Activated naive CD4-positive, alpha-beta T cell treated with anti-CD3 and anti-CD28 coated beads, Interleukin-2, amount 10 ng/mL, durations not matched to agents 7 days and 5 days (primary cell): Measurements from ENCODE around the gene HSFX4.
"Not testable (repeated sequence)": the region's sequence is repeated elsewhere in the genome, so short reads cannot be mapped to it uniquely, and the experiment has no call there.

Experiments used
- CTCF ChIA-PET: fragments of 350-600 bp; sonication (Branson Sonifier 250); formaldehyde crosslinking; loops from one replicate; lab custom pipeline; 2021; ENCODE audit warnings: antibody characterized with exemption; lab: Charles Lee
- DNase-seq: peaks from one replicate; pipeline ENCODE4 v3.0.0-alpha.2; 2020
- H3K27ac Mint-ChIP-seq: one replicate; pipeline ENCODE4 v1.8.0; 2021; ENCODE audit warnings: mild to moderate bottlenecking, moderate library complexity, mixed read lengths
- H3K27me3 Mint-ChIP-seq: one replicate; pipeline ENCODE4 v1.8.0; 2021; ENCODE audit warnings: mild to moderate bottlenecking, mixed read lengths
- H3K36me3 Mint-ChIP-seq: one replicate; pipeline ENCODE4 v1.8.0; 2021; ENCODE audit warnings: mixed read lengths
- H3K4me1 Mint-ChIP-seq: one replicate; pipeline ENCODE4 v1.8.0; 2021; ENCODE audit warnings: mixed read lengths
- H3K4me3 Mint-ChIP-seq: one replicate; pipeline ENCODE4 v1.8.0; 2021; ENCODE audit warnings: mild to moderate bottlenecking, moderate library complexity, mixed read lengths
- H3K9me3 Mint-ChIP-seq: one replicate; pipeline ENCODE4 v1.8.0; 2021; ENCODE audit warnings: mixed read lengths

The HSFX4 gene

GRCh38 chrX:149929400-149929799 is at the start of gene HSFX4:
Gene HSFX4 (plus strand): TSS chrX:149929573. CDS start chrX:149929645, 72 bp downstream.
- H3K9me3 Mint-ChIP-seq, H3K27ac Mint-ChIP-seq: not testable (repeated sequence)

GRCh38 chrX:149881081-149881711 is 48.2 kb upstream of the HSFX4 start, which contains the start of gene MAGEA8:
Gene MAGEA8 (plus strand): TSS chrX:149881183. CDS start chrX:149884273, 3,090 bp downstream.
- Mint-ChIP-seq H3K27me3 (peaks cover 4% of the 10 kb centered on the region), H3K9me3 (no peaks in the 10 kb centered on the region), H3K27ac (no peak within 1 kb of the TSS), H3K36me3 (no peaks in the 10 kb centered on the region), H3K4me1 (peaks cover 7% of the 10 kb centered on the region), H3K4me3 (no peak within 1 kb of the TSS)
- DNase-seq = no peak
- CTCF ChIA-PET = interaction anchor here (0.6 kb wide), 1 partner anchor 275 kb away, joined by 5 read pairs; no protein-coding TSS in a partner anchor

More at GRCh38 chrX:149929400-149929799, at the start of gene HSFX4:
- H3K4me1 Mint-ChIP-seq, H3K36me3 Mint-ChIP-seq, H3K4me3 Mint-ChIP-seq, H3K27me3 Mint-ChIP-seq, DNase-seq, CTCF ChIA-PET: not testable (repeated sequence)

GRCh38 chrX:149890828-149891227 is 38.5 kb upstream of the HSFX4 start:
- H3K27ac Mint-ChIP-seq, DNase-seq, H3K36me3 Mint-ChIP-seq, H3K4me1 Mint-ChIP-seq, CTCF ChIA-PET, H3K4me3 Mint-ChIP-seq, H3K27me3 Mint-ChIP-seq, H3K9me3 Mint-ChIP-seq: not testable (repeated sequence)

GRCh38 chrX:149898554-149898953 is 30.8 kb upstream of the HSFX4 start:
- H3K4me1 Mint-ChIP-seq = no peaks in the 10 kb centered on the region
- DNase-seq = no peak
- CTCF ChIA-PET = no interaction called here
- no peaks in the 10 kb centered on the region for H3K27me3 Mint-ChIP-seq
- H3K27ac Mint-ChIP-seq = no peak overlapping the region
- H3K9me3 Mint-ChIP-seq = no peaks in the 10 kb centered on the region
- no peak overlapping the region for H3K4me3 Mint-ChIP-seq
- H3K36me3 Mint-ChIP-seq = no peaks in the 10 kb centered on the region

- DNase-seq = peak; percentile 5
- H3K27ac Mint-ChIP-seq = no peak overlapping the region
- CTCF ChIA-PET = interaction anchor here (0.9 to 1.3 kb wide), 2 partner anchors 9 to 12 kb away, joined by 3 to 4 read pairs; no protein-coding TSS in a partner anchor
These were observed 25.3 kb upstream of the HSFX4 start for GRCh38 chrX:149903889-149904748.

GRCh38 chrX:149908308-149908707 is 21.1 kb upstream of the HSFX4 start:
- Mint-ChIP-seq H3K4me1 (peaks cover 6% of the 10 kb centered on the region), H3K27me3 (no peaks in the 10 kb centered on the region), H3K36me3 (no peaks in the 10 kb centered on the region), H3K27ac (no peak overlapping the region), H3K4me3 (no peak overlapping the region), H3K9me3 (peaks cover 2% of the 10 kb centered on the region)
- no peak for DNase-seq
- CTCF ChIA-PET = no interaction called here

More at GRCh38 chrX:149903889-149904748, 25.3 kb upstream of the HSFX4 start:
- no peaks in the 10 kb centered on the region for H3K36me3 Mint-ChIP-seq
- H3K9me3 Mint-ChIP-seq = no peaks in the 10 kb centered on the region
- peak overlapping the region; percentile 13 for H3K4me3 Mint-ChIP-seq
- peaks cover 6% of the 10 kb centered on the region for H3K4me1 Mint-ChIP-seq
- H3K27me3 Mint-ChIP-seq = no peaks in the 10 kb centered on the region

GRCh38 chrX:149908727-149909126 is 20.6 kb upstream of the HSFX4 start:
- Mint-ChIP-seq H3K9me3 (peaks cover 2% of the 10 kb centered on the region), H3K4me3 (no peak overlapping the region), H3K27me3 (no peaks in the 10 kb centered on the region), H3K36me3 (no peaks in the 10 kb centered on the region), H3K27ac (no peak overlapping the region), H3K4me1 (peaks cover 6% of the 10 kb centered on the region)
- CTCF ChIA-PET = no interaction called here
- DNase-seq = no peak

GRCh38 chrX:149909324-149910177 is 19.8 kb upstream of the HSFX4 start:
- peaks cover 3% of the 10 kb centered on the region for H3K36me3 Mint-ChIP-seq
- peak; percentile 24 for DNase-seq
- no peak overlapping the region for H3K4me3 Mint-ChIP-seq
- CTCF ChIA-PET = interaction anchor here (1.1 kb wide), 1 partner anchor 110 kb away, joined by 3 read pairs; no protein-coding TSS in a partner anchor
- no peaks in the 10 kb centered on the region for H3K4me1 Mint-ChIP-seq
- peaks cover 8% of the 10 kb centered on the region for H3K9me3 Mint-ChIP-seq
- peak overlapping the region; percentile 56 for H3K27ac Mint-ChIP-seq
- H3K27me3 Mint-ChIP-seq = no peaks in the 10 kb centered on the region

- H3K27ac Mint-ChIP-seq = peak overlapping the region; percentile 56
- H3K4me1 Mint-ChIP-seq = no peaks in the 10 kb centered on the region
- H3K4me3 Mint-ChIP-seq = no peak overlapping the region
- peaks cover 8% of the 10 kb centered on the region for H3K9me3 Mint-ChIP-seq
- CTCF ChIA-PET = interaction anchor here (1.1 kb wide), 1 partner anchor 111 kb away, joined by 3 read pairs; no protein-coding TSS in a partner anchor
- peaks cover 3% of the 10 kb centered on the region for H3K36me3 Mint-ChIP-seq
- no peak for DNase-seq
- no peaks in the 10 kb centered on the region for H3K27me3 Mint-ChIP-seq
These were observed 19.1 kb upstream of the HSFX4 start for GRCh38 chrX:149910178-149910695.

GRCh38 chrX:149916745-149917392 is 12.5 kb upstream of the HSFX4 start:
- H3K36me3 Mint-ChIP-seq = peaks cover 3% of the 10 kb centered on the region
- DNase-seq = no peak
- H3K27me3 Mint-ChIP-seq = no peaks in the 10 kb centered on the region
- H3K27ac Mint-ChIP-seq = no peak overlapping the region
- CTCF ChIA-PET = interaction anchor here (0.7 to 1.5 kb wide), 3 partner anchors 12 to 584 kb away, joined by 3 read pairs; no protein-coding TSS in a partner anchor
- no peak overlapping the region for H3K4me3 Mint-ChIP-seq
- H3K9me3 Mint-ChIP-seq = peaks cover 8% of the 10 kb centered on the region
- peaks cover 5% of the 10 kb centered on the region for H3K4me1 Mint-ChIP-seq

- H3K27ac Mint-ChIP-seq, CTCF ChIA-PET: not testable (repeated sequence)
These were observed 5.5 kb upstream of the HSFX4 start for GRCh38 chrX:149923836-149924235.

GRCh38 chrX:149924434-149924833 is 4.9 kb upstream of the HSFX4 start:
- H3K27me3 Mint-ChIP-seq, H3K36me3 Mint-ChIP-seq, DNase-seq, H3K27ac Mint-ChIP-seq, H3K4me3 Mint-ChIP-seq, H3K9me3 Mint-ChIP-seq, H3K4me1 Mint-ChIP-seq, CTCF ChIA-PET: not testable (repeated sequence)

More at GRCh38 chrX:149923836-149924235, 5.5 kb upstream of the HSFX4 start:
- H3K9me3 Mint-ChIP-seq, H3K36me3 Mint-ChIP-seq, H3K4me3 Mint-ChIP-seq, H3K27me3 Mint-ChIP-seq, DNase-seq, H3K4me1 Mint-ChIP-seq: not testable (repeated sequence)

- DNase-seq, CTCF ChIA-PET, H3K36me3 Mint-ChIP-seq, H3K9me3 Mint-ChIP-seq, H3K27ac Mint-ChIP-seq, H3K4me1 Mint-ChIP-seq, H3K4me3 Mint-ChIP-seq, H3K27me3 Mint-ChIP-seq: not testable (repeated sequence)
These were observed 2.0 kb upstream of the HSFX4 start for GRCh38 chrX:149927245-149927963.
